Measurements from ENCODE around the gene NPHS2. TPM values are rescaled to one million over a fixed set of nuclear protein-coding genes. Genes with fewer than 3 reads are reported as not detected.
"Not testable (repeated sequence)": the region's sequence is repeated elsewhere in the genome, so short reads cannot be mapped to it uniquely, and the experiment has no call there.

NPHS2 gene
- total and polyA plus RNA-seq, 7 donors: 0.46 TPM; not detected in 6

GRCh38 chr1:179530352-179530751 is 45.4 kb downstream of the NPHS2 start:
- Histone ChIP-seq H3K9me3 (no peaks in the 10 kb centered on the region), H3K27ac (no peak overlapping the region), H3K27me3 (no peaks in the 10 kb centered on the region), H3K4me3 (no peak overlapping the region), H3K4me1 (peaks cover 0 to 4% (median 0%) of the 10 kb centered on the region in 4 donors), H3K36me3 (no peaks in the 10 kb centered on the region)
- DNase-seq: no peak
- intact Hi-C loops (cut with DNase I): no loop called here
- no peak for TF ChIP-seq EP300 (IDR thresholded peaks at IDR 0.05)
- 79 to 85% methylated on average over 1 of the region's 1 CpG for WGBS, 2 donors

- Histone ChIP-seq H3K27ac (no peak overlapping the region), H3K4me1 (peaks cover 0 to 4% (median 0%) of the 10 kb centered on the region in 4 donors), H3K36me3 (no peaks in the 10 kb centered on the region), H3K9me3 (no peaks in the 10 kb centered on the region), H3K4me3 (no peak overlapping the region), H3K27me3 (no peaks in the 10 kb centered on the region)
- TF ChIP-seq EP300 (IDR thresholded peaks at IDR 0.05): no peak
- no peak for TF ChIP-seq CTCF (IDR thresholded peaks at IDR 0.05)
- no peak for TF ChIP-seq POLR2AphosphoS5 (IDR thresholded peaks at IDR 0.05)
- no peak for TF ChIP-seq POLR2A (IDR thresholded peaks at IDR 0.05)
- WGBS, 2 donors: 76 to 91% methylated on average over 8 of the region's 8 CpGs
- DNase-seq: no peak
- intact Hi-C loops (cut with DNase I): no loop called here
Observed at GRCh38 chr1:179529482-179530195, 46.1 kb downstream of the NPHS2 start.

GRCh38 chr1:179518544-179518943 is 57.2 kb downstream of the NPHS2 start:
- 93% methylated on average over 1 of the region's 1 CpG for WGBS, 2 donors
- H3K4me1 ChIP-seq; H3K4me3 ChIP-seq; H3K27ac ChIP-seq; intact Hi-C loops (cut with DNase I); DNase-seq; H3K27me3 ChIP-seq; H3K36me3 ChIP-seq; H3K9me3 ChIP-seq: not testable (repeated sequence)

- intact Hi-C loops (cut with DNase I): no loop called here
- no peaks in the 10 kb centered on the region for H3K4me1 ChIP-seq
- H3K27ac ChIP-seq: no peak overlapping the region
- TF ChIP-seq POLR2A (IDR thresholded peaks at IDR 0.05): no peak
- TF ChIP-seq EP300 (IDR thresholded peaks at IDR 0.05): no peak
- 21 to 64% methylated on average over 11 of the region's 11 CpGs for WGBS, 2 donors
- no peaks in the 10 kb centered on the region for H3K9me3 ChIP-seq
- DNase-seq: no peak
- no peaks in the 10 kb centered on the region for H3K36me3 ChIP-seq
- H3K27me3 ChIP-seq: no peaks in the 10 kb centered on the region
- H3K4me3 ChIP-seq: no peak overlapping the region
Observed at GRCh38 chr1:179516976-179517705, 58.6 kb downstream of the NPHS2 start.

GRCh38 chr1:179510038-179510437 is 65.7 kb downstream of the NPHS2 start:
- no peaks in the 10 kb centered on the region for H3K4me1 ChIP-seq
- TF ChIP-seq CTCF (IDR thresholded peaks at IDR 0.05) (no peak), EP300 (IDR thresholded peaks at IDR 0.05) (no peak), POLR2A (IDR thresholded peaks at IDR 0.05) (no peak), POLR2AphosphoS5 (IDR thresholded peaks at IDR 0.05) (no peak)
- H3K27me3 ChIP-seq: no peaks in the 10 kb centered on the region
- H3K4me3 ChIP-seq: no peak overlapping the region
- H3K36me3 ChIP-seq: no peaks in the 10 kb centered on the region
- intact Hi-C loops (cut with DNase I): no loop called here
- no peaks in the 10 kb centered on the region for H3K9me3 ChIP-seq
- no peak for DNase-seq
- H3K27ac ChIP-seq: no peak overlapping the region
- 22 to 45% methylated on average over 2 of the region's 2 CpGs for WGBS, 2 donors

- intact Hi-C loops (cut with DNase I): no loop called here
- TF ChIP-seq POLR2AphosphoS5 (IDR thresholded peaks at IDR 0.05) (no peak), CTCF (IDR thresholded peaks at IDR 0.05) (no peak), EP300 (IDR thresholded peaks at IDR 0.05) (no peak), POLR2A (IDR thresholded peaks at IDR 0.05) (no peak)
Observed at GRCh38 chr1:179509384-179509783, 66.4 kb downstream of the NPHS2 start.

More at GRCh38 chr1:179509384-179509783, 66.4 kb downstream of the NPHS2 start:
- WGBS, 2 donors: 86 to 87% methylated on average over 4 of the region's 4 CpGs
- Histone ChIP-seq H3K27ac (no peak overlapping the region), H3K9me3 (no peaks in the 10 kb centered on the region), H3K36me3 (no peaks in the 10 kb centered on the region), H3K27me3 (no peaks in the 10 kb centered on the region), H3K4me3 (no peak overlapping the region), H3K4me1 (no peaks in the 10 kb centered on the region)
- no peak for DNase-seq

Data from sigmoid colon (tissue), 7 donors.